ENCODE results near the gene SLC44A4.
"Not testable (repeated sequence)": the region's sequence is repeated elsewhere in the genome, so short reads cannot be mapped to it uniquely, and the experiment has no call there.

Gene SLC44A4

DNA sequence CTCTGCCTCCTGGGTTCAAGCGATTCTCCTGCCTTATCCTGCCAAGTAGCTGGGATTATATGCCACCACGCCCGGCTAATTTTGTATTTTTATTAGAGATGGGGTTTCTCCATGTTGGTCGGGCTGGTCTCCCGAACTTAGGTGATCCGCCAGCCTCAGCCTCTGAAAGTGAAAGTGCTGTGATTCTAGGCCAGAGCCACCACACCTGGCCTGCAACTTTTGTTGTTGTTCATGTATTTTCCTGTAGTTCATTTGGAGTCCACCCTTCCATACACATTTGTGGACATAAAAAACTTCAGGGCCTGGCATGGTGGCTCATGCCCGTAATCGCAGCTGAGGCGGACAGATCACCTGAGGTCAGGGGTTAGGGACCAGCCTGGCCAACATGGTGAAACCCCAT is 36.7 kb downstream of the SLC44A4 start:
- H3K27ac ChIP-seq: no peak overlapping the region
- TF ChIP-seq, protein P1, sequence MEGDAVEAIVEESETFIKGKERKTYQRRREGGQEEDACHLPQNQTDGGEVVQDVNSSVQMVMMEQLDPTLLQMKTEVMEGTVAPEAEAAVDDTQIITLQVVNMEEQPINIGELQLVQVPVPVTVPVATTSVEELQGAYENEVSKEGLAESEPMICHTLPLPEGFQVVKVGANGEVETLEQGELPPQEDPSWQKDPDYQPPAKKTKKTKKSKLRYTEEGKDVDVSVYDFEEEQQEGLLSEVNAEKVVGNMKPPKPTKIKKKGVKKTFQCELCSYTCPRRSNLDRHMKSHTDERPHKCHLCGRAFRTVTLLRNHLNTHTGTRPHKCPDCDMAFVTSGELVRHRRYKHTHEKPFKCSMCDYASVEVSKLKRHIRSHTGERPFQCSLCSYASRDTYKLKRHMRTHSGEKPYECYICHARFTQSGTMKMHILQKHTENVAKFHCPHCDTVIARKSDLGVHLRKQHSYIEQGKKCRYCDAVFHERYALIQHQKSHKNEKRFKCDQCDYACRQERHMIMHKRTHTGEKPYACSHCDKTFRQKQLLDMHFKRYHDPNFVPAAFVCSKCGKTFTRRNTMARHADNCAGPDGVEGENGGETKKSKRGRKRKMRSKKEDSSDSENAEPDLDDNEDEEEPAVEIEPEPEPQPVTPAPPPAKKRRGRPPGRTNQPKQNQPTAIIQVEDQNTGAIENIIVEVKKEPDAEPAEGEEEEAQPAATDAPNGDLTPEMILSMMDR (conservative IDR thresholded peaks at IDR 0.05): no peak

DNA sequence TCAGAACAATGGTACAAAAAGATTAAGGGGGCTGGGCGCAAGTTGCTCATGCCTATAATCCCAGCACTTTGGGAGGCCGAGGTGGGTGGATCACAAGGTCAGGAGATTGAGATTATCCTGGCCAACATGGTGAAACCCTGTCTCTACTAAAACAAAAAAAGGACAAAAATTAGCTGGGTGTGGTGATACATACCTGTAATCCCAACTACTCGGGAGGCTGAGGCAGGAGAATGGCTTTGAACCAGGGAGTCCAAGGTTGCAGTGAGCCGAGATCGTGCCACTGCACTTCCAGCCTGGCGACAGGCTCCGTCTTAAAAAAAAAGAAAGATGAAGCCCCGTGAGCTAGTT is 39.0 kb downstream of the SLC44A4 start:
- not testable (repeated sequence) for H3K27ac ChIP-seq

DNA sequence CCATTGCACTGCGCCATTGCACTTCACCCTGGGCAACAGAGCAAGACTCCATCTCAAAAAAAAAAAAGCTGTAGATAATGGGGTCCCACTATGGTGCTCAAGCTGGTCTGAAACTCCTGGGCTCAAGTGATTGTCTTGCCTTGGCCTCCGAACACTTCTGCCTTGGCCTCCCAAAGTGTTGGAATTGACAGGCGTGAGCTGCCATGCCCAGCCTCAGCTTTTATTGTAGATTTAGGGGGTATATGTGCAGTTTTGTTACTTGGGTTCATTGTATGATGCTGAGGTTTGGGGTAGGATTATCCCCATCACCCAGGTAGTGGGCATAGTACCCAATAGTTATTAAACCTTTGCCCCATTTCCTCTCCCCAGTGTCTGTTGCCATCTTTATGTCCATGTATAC is 39.8 kb downstream of the SLC44A4 start:
- H3K27ac ChIP-seq: peak overlapping the region; percentile 94; the same call in 1 of the 2 replicates
- TF ChIP-seq, protein P1 (conservative IDR thresholded peaks at IDR 0.05): no peak

DNA sequence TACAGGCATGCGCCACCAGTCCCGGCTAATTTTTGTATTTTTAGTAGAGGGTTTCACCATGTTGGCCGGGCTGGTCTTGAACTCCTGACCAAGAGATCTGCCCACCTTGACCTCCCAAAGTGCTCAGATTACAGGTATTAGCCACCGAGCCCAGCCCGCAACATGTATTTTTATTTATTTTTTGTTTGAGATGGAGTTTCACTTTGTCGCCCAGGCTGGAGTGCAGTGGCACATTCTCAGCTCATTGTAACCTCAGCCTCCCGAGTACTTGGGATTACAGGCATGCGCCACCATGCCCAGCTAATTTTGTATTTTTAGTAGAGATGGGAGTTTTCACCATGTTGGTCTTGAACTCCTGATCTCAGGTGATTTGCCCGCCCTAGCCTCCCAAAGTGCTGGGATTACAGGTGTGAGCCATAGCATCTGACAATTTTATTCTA is 40.7 kb downstream of the SLC44A4 start:
- H3K27ac ChIP-seq: peak overlapping the region; percentile 94; the same call in 1 of the 2 replicates

DNA sequence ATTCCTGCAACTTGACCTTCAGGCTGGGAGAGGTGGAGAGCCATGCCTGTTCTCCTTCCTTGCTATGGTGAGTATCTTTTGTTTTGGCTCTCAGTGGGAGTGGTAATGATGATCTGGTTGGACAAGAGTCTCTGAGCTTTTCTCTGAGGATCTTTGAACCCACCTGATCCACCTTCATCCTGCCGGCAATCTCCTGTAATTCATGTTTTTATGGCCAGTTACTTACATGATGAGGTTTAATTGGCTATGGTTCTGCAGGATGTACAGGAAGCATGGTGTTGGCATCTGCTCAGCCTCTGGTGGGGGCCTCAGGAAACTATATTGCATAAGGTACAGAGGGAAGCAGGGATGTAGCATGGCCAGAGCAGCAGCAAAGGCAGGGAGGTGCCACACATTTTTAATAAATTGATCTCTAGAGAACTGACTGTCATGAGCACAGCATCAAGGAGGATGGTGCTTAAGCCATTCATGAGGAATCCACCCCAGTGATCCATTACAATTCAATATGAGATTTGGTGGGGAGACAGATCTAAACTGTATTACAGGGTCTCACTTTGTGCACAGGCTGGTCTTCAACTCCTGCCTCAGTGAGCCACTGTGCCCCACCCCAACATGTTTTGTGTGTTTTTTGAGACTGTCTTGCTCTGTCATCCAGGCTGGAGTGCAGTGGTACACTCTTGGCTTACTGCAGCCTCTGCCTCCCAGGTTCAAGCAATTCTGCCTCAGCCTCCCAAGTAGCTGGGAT is 41.3 kb downstream of the SLC44A4 start:
- H3K27ac ChIP-seq: peak overlapping the region; percentile 94

DNA sequence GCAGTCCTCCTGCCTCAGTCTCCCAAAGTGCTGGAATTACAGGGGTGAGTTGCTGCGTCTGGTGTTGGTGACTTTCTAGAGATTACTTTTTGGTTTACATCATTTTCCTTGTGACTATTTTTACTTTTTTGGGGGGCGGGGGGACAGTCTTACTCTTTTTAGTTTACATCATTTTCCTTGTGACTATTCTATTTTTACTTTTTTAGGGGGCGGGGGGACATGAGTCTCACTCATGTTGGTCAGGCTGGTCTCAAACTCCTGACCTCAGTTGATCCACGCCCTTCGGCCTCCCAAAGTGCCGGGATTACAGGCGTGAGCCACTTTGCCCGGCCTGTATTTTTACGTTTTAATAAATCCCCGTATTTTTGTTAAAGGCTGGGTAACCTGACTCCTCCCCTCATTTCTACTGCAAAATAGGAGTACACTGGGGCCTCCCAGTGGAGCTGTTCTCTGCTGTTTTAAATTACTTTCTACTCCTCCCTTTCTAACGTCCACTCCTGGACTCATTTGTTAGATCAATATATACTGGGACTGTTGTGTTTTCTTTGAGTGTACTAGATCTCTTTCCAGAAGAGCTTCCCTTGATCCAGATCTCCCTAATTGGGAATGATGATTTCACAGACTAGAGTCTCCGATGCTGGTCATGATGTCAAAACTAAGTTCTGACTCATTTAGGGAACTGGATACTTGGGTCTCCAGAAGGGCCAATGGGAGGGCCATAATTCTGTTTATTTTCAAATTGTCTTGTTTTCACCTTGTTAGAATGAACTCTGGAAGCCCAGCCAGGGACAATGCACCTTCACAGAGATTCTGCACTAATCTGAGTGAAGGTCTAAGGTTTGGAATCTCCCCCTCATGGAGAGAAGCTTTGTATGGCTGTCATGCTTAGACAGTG is 42.1 kb downstream of the SLC44A4 start:
- H3K27ac ChIP-seq: peak overlapping the region; percentile 94

More for the DNA sequence above, 41.3 kb downstream of the SLC44A4 start:
- TF ChIP-seq, protein P1 (conservative IDR thresholded peaks at IDR 0.05): no peak

DNA sequence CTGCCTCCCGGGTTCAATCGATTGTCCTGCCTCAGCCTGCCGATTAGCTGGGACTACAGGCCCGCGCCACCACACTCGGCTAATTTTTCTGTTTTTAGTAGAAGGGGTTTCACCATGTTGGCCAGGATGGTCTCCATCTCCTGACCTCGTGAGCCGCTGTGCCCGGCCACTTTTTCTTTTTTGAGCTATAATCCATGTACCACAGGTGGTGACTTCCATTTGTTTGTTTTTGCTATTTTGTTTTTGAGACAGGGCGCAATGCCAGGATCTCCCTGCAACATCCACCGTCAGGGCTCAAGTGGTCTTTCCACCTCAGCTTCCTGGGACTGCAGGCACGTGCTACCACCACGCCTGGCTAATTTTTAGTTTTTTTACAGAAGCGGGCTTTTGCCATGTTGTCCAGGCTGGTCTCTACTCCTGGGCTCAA is 42.7 kb downstream of the SLC44A4 start:
- TF ChIP-seq, protein P1 (conservative IDR thresholded peaks at IDR 0.05): no peak
- H3K27ac ChIP-seq: peak overlapping the region; percentile 94

More for the DNA sequence above, 42.1 kb downstream of the SLC44A4 start:
- TF ChIP-seq, protein P1 (conservative IDR thresholded peaks at IDR 0.05): no peak

DNA sequence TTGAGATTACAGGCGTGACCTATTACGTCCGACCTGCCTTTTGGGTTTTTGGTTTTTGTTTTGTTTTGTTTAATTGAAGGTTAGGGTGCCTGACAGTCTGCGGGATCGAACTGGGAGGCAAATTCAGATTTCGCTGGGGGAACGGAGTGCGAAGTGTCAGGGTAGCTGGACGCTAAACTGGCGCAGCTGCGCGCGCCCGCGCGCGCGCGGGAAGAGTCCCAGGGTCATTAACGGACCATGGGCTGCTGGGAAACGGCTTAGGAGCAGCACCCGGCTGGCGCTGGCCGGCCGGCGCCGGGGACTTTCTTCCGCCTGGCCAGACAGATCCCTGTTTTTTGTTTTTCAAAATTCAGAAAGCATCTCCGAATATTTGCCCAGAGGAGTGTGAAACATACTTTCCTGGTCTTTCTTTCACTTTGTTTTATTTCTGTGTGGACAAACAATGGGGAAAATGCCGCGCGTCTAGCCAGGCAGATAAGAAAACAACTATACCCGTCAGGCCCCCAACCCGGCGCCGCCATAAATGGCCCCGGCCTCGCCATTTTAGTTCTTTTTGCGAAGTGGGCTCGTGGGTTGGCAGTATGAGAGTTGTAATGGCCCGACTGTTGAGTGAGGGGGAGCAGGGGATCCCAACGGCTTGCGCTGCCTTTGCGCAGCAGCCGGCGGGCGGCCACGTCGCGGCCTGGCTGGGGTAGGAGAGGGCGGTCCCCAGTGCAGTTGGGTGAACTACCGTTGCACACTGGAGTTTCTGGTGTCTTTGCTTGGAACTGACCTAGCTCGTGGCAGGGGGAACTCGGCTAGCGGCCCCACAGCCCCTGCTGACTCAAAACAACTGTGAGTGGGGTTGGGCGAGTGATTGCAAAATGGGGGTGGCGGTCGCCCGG is 44.2 kb downstream of the SLC44A4 start:
- TF ChIP-seq, protein P1 (conservative IDR thresholded peaks at IDR 0.05): no peak
- H3K27ac ChIP-seq: peak overlapping the region; percentile 94

Data from VCaP (cell line).